GM21737 (cell line): ENCODE results near the gene CDC7.

ENCODE experiments used
- ATAC-seq: cut with Tn5 transposase; IDR thresholded peaks from one replicate; pipeline ENCODE4 v1.9.1; 2021; ENCODE audit warnings: mild to moderate bottlenecking, moderate library complexity; ENCODE audit not compliant: unreplicated experiment

The CDC7 gene

DNA sequence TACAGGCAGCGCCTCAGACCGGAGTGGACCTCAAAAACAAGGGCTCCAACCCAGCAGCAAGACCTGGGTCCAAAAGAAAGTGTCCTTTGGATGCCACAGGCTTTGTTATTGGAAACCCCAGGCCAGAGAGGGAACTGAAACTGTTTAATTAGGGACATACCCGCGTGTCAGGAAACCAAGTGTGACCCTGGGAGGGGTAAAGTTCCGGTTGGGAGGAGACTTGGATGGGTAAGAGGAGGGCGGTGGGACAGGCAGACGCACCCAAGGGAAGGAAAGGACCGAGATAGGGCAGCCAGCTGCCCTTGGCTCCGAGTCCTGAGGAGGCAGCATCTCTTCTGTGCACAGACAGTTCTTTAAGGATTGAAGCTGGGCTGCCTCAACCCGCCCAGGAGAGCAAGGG, 71.4 kb downstream of the CDC7 start:
- ATAC-seq, result peak; percentile 86
